Measurements from ENCODE around the gene RPL22.

DNA sequence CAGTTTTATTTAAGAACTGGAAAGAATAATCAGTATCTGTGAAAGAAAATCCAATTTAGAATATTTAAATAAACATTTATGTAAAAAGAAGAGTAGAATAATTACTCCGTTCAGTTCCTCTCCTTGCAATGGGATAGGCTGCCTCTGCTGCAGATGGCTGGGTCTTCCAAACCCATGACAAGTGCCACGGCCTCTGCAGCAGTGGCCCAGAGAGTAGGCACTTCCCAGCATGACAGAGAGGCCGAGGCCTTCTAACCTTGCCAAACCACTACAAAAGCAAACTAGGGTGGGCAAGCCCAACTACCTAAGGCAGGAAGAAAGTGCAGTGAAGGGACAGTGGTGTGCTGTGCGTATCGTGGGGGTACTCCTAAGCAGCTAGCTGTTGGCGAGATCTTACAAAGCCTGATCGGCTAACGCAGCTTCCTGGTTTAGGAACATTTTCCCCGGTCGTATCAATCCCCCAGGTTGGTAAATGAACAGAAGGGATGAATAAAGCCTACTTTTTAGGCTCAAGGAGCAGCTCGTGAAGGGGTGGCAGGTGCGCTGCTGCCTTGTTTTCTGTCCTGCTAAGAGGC is 21.9 kb upstream of the RPL22 start:
- TF ChIP-seq, protein P1, sequence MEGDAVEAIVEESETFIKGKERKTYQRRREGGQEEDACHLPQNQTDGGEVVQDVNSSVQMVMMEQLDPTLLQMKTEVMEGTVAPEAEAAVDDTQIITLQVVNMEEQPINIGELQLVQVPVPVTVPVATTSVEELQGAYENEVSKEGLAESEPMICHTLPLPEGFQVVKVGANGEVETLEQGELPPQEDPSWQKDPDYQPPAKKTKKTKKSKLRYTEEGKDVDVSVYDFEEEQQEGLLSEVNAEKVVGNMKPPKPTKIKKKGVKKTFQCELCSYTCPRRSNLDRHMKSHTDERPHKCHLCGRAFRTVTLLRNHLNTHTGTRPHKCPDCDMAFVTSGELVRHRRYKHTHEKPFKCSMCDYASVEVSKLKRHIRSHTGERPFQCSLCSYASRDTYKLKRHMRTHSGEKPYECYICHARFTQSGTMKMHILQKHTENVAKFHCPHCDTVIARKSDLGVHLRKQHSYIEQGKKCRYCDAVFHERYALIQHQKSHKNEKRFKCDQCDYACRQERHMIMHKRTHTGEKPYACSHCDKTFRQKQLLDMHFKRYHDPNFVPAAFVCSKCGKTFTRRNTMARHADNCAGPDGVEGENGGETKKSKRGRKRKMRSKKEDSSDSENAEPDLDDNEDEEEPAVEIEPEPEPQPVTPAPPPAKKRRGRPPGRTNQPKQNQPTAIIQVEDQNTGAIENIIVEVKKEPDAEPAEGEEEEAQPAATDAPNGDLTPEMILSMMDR (conservative IDR thresholded peaks at IDR 0.05; ENCODE audit: low read depth, low read length), result no peak
- no peak for TF ChIP-seq EZH2 (IDR thresholded peaks at IDR 0.05; ENCODE audit: borderline replicate concordance, low read depth, low read length, poor library complexity, severe bottlenecking)
